Ishikawa (cell line): ENCODE data around the gene ZNF268.

ENCODE experiments used
- EGR1 ChIP-seq: IDR thresholded peaks from 2 replicates; pipeline ENCODE4 v1.6.1; 2012
- EP300 ChIP-seq: IDR thresholded peaks from 2 replicates; pipeline ENCODE4 v1.6.1; 2012; ENCODE audit warnings: borderline replicate concordance
- FOXM1 ChIP-seq: IDR thresholded peaks from 2 replicates; pipeline ENCODE4 v1.6.1; 2012; ENCODE audit warnings: low read depth, borderline replicate concordance
- MAX ChIP-seq: IDR thresholded peaks from 2 replicates; pipeline ENCODE4 v1.6.1; 2012
- RAD21 ChIP-seq: IDR thresholded peaks from 2 replicates; pipeline ENCODE4 v1.6.1; 2012; ENCODE audit warnings: low read depth
- TAF1 ChIP-seq: IDR thresholded peaks from 2 replicates; pipeline ENCODE4 v1.6.1; 2012; ENCODE audit warnings: low read depth, mild to moderate bottlenecking
- TCF12 ChIP-seq: IDR thresholded peaks from 2 replicates; pipeline ENCODE4 v1.6.1; 2012; ENCODE audit warnings: low read depth
- YY1 ChIP-seq: IDR thresholded peaks from 2 replicates; pipeline ENCODE4 v1.6.1; 2012; ENCODE audit warnings: low read depth

GRCh38 chr12:133215724-133216123 is 34.4 kb downstream of the ZNF268 start:
- TF ChIP-seq TCF12 (no peak), RAD21 (no peak), EGR1 (no peak), FOXM1 (no peak), MAX (no peak), TAF1 (no peak), EP300 (no peak), YY1 (no peak)
